Panc1 (cell line): ENCODE measurements around the gene H3-3A. TPM values are rescaled to one million over a fixed set of nuclear protein-coding genes. Genes with fewer than 3 reads are reported as not detected.

Experiments used
- ATAC-seq: fragments of 200-7000 bp; cut with Tn5 transposase; 2 replicates; pipeline ENCODE4 v1.9.1; 2020; ENCODE audit warnings: mild to moderate bottlenecking, moderate library complexity
- BruUV-seq: library from RNA; stranded (reverse); fragments of 400-500 nt; replicated peaks from 2 replicates; lab custom pipeline; 2021; lab: Mats Ljungman, UMichigan
- CTCF ChIA-PET: fragments of 300-600 bp; sonication (Branson Sonifier 250); formaldehyde crosslinking; loops from one replicate; lab custom pipeline; 2022; ENCODE audit warnings: antibody characterized with exemption; lab: Charles Lee
- POLR2A ChIA-PET: fragments of 300-600 bp; sonication (Branson Sonifier 250); formaldehyde crosslinking; loops from one replicate; lab custom pipeline; 2022; ENCODE audit warnings: antibody characterized with exemption; lab: Charles Lee
- DNase-seq: peaks from one replicate; pipeline ENCODE4 v3.0.0-alpha.2; 2010; ENCODE audit warnings: low read depth, low spot score
- H3K27ac ChIP-seq: 2 replicates; pipeline ENCODE4 v1.5.1; 2011; ENCODE audit warnings: mild to moderate bottlenecking, low read length, inconsistent platforms
- H3K27me3 ChIP-seq: fragments of 200-500 bp; sonication (Bioruptor generic); 2 replicates; pipeline ENCODE4 v1.6.0; 2014; ENCODE audit warnings: low read length, inconsistent platforms; ENCODE audit not compliant: control insufficient read depth, insufficient read depth
- H3K36me3 ChIP-seq: fragments of 200-500 bp; sonication (Bioruptor generic); 2 replicates; pipeline ENCODE4 v1.5.1; 2014; ENCODE audit warnings: inconsistent platforms, mild to moderate bottlenecking, low read length, moderate library complexity; ENCODE audit not compliant: control insufficient read depth, insufficient read depth
- H3K4me1 ChIP-seq: 2 replicates; pipeline ENCODE4 v1.5.1; 2011; ENCODE audit warnings: inconsistent platforms, mild to moderate bottlenecking, low read length, moderate library complexity; ENCODE audit not compliant: control insufficient read depth, insufficient read depth
- H3K4me3 ChIP-seq, 2 experiments: 2 replicates each; pipeline ENCODE4 v1.5.1; 2011 to 2012; ENCODE audit warnings: low read depth in 2 of 2, low read length in 2 of 2, mild to moderate bottlenecking in 2 of 2, inconsistent platforms in 1 of 2, moderate library complexity in 1 of 2
- H3K9me3 ChIP-seq: fragments of 200-500 bp; sonication (Bioruptor generic); 2 replicates; pipeline ENCODE4 v1.5.1; 2014; ENCODE audit warnings: low read depth, mild to moderate bottlenecking, inconsistent platforms, low read length, moderate library complexity; ENCODE audit not compliant: control insufficient read depth, insufficient read depth
- CTCF ChIP-seq: fragments of 450-650 bp; IDR thresholded peaks from 2 replicates; pipeline ENCODE4 v1.5.1; 2017; ENCODE audit warnings: mild to moderate bottlenecking
- POLR2AphosphoS5 ChIP-seq: IDR thresholded peaks from 2 replicates; pipeline ENCODE4 v1.6.1; 2012; ENCODE audit warnings: mild to moderate bottlenecking, low read depth, low read length, moderate library complexity
- REST ChIP-seq, 2 experiments: IDR thresholded peaks; 2 replicates each; pipeline ENCODE4 v1.6.1; 2011 to 2012; ENCODE audit warnings: low read depth in 2 of 2, control low read depth in 1 of 2, low read length in 1 of 2, mild to moderate bottlenecking in 1 of 2, moderate library complexity in 1 of 2; ENCODE audit not compliant: insufficient read depth in 1 of 2
- SIN3A ChIP-seq: IDR thresholded peaks from 2 replicates; pipeline ENCODE4 v1.6.1; 2012; ENCODE audit warnings: low read depth, mild to moderate bottlenecking, low read length, moderate library complexity, borderline replicate concordance; ENCODE audit not compliant: insufficient read depth
- TCF7L2 ChIP-seq: IDR thresholded peaks from 2 replicates; pipeline ENCODE4 v1.6.1; 2011; ENCODE audit warnings: mild to moderate bottlenecking, low read depth, low read length, inconsistent platforms
- in situ Hi-C: cut with HindIII; loops from 2 replicates; pipeline ENCODE4 v1.10.0; 2016; ENCODE audit warnings: low sequenced_read_pairs, low pct_unique_long_range_greater_than_20kb
- intact Hi-C: fragments of 100-400 bp; cut with micrococcal nuclease; formaldehyde crosslinking; loops from one replicate; pipeline ENCODE4 v1.10.0; 2022; ENCODE audit not compliant: unreplicated experiment
- total RNA-seq: library from RNA; stranded (reverse); gene quantifications from one replicate; pipeline ENCODE4 v1.2.1, GENCODE V29; 2021; ENCODE audit not compliant: unreplicated experiment

H3-3A gene
- total RNA-seq, 1 experiment from 2014 or later = 404 TPM

GRCh38 chr1:226119169-226119568, 56.7 kb downstream of the H3-3A start:
- BruUV-seq = no TSS peak
- CTCF ChIA-PET = interaction anchor here (2.2 kb wide), 1 partner anchor 54 kb away, joined by 7 read pairs; no protein-coding TSS in a partner anchor
- intact Hi-C loops = no loop called here
- in situ Hi-C loops = no loop called here
- Histone ChIP-seq H3K36me3 (no peaks in the 10 kb centered on the region), H3K9me3 (no peaks in the 10 kb centered on the region), H3K4me1 (peaks cover 9% of the 10 kb centered on the region), H3K27ac (no peak overlapping the region), H3K4me3 (no peak overlapping the region), H3K27me3 (no peaks in the 10 kb centered on the region)
- ATAC-seq (no peak), DNase-seq (no peak)
- POLR2A ChIA-PET = no interaction called here
- TF ChIP-seq SIN3A (no peak), REST (IDR thresholded peaks at IDR 0.05; ENCODE audit: insufficient read depth in 1 of 2, low read depth in 2 of 2, low read length in 1 of 2) (no peak), TCF7L2 (no peak), POLR2AphosphoS5 (no peak), CTCF (no peak)

- in situ Hi-C loops (no loop called here), intact Hi-C loops (loop anchor here (5.0 to 10.0 kb wide), 2 partner anchors 53 to 214 kb away; no protein-coding TSS in a partner anchor)
- no peaks in the 10 kb centered on the region for H3K9me3 ChIP-seq
- TF ChIP-seq REST (IDR thresholded peaks at IDR 0.05; ENCODE audit: insufficient read depth in 1 of 2, low read depth in 2 of 2, low read length in 1 of 2) = no peak
- no peak for TF ChIP-seq CTCF
- no peak for TF ChIP-seq TCF7L2
- TF ChIP-seq POLR2AphosphoS5 = no peak
- no peak for TF ChIP-seq SIN3A
- H3K27me3 ChIP-seq = no peaks in the 10 kb centered on the region
- H3K4me1 ChIP-seq = peaks cover 18% of the 10 kb centered on the region
- H3K4me3 ChIP-seq = no peak overlapping the region
- POLR2A ChIA-PET = no interaction called here
- no peak for DNase-seq
- no TSS peak for BruUV-seq
- CTCF ChIA-PET = interaction anchor here (0.6 to 1.2 kb wide), 4 partner anchors 9 to 644 kb away, joined by 3 to 5 read pairs (median 4); no protein-coding TSS in a partner anchor
- ATAC-seq = no peak
- H3K27ac ChIP-seq = no peak overlapping the region
- no peaks in the 10 kb centered on the region for H3K36me3 ChIP-seq
These were observed 57.9 kb downstream of the H3-3A start for GRCh38 chr1:226120398-226120797.
